ENCODE data around the gene GLUL.

GRCh38 chr1:182368903-182369302 is 22.7 kb downstream of the GLUL start:
- TF ChIP-seq TAF1 (IDR thresholded peaks at IDR 0.05; ENCODE audit: low read depth, low read length) (no peak), POLR2A (IDR thresholded peaks at IDR 0.05; ENCODE audit: low read depth, low read length) (no peak), POLR2AphosphoS5 (IDR thresholded peaks at IDR 0.05; ENCODE audit: low read depth, low read length) (no peak)

Data from GM12891 (cell line).